ENCODE data around the gene DCP1B. TPM values are rescaled to one million over a fixed set of nuclear protein-coding genes. Genes with fewer than 3 reads are reported as not detected.

Gene DCP1B
- polyA plus RNA-seq, 1 donor from 2014 or later, result 12.5 TPM

- Histone ChIP-seq H3F3A (ENCODE audit: insufficient read depth, low read length, poor library complexity, severe bottlenecking) (no peaks in the 10 kb centered on the region), H3K9me2 (ENCODE audit: insufficient read depth, low read length) (no peaks in the 10 kb centered on the region), H4K20me1 (ENCODE audit: insufficient read depth) (no peaks in the 10 kb centered on the region), H3K36me3 (ENCODE audit: insufficient read depth, low read length) (no peaks in the 10 kb centered on the region), H3K27ac (ENCODE audit: low read length) (no peak overlapping the region), H3K79me2 (replicated peaks; ENCODE audit: insufficient read depth, low read length) (no peaks in the 10 kb centered on the region), H3K27me3 (ENCODE audit: insufficient read depth, low read depth, low read length) (no peaks in the 10 kb centered on the region), H3K9me3 (ENCODE audit: low read length) (no peaks in the 10 kb centered on the region), H2AFZ (ENCODE audit: low read depth, low read length) (no peak overlapping the region), H3K9ac (ENCODE audit: low read length) (no peak overlapping the region), H3K4me2 (ENCODE audit: low read length) (no peak overlapping the region), H3K4me3 (ENCODE audit: low read length) (no peak overlapping the region)
- TF ChIP-seq, protein P1, sequence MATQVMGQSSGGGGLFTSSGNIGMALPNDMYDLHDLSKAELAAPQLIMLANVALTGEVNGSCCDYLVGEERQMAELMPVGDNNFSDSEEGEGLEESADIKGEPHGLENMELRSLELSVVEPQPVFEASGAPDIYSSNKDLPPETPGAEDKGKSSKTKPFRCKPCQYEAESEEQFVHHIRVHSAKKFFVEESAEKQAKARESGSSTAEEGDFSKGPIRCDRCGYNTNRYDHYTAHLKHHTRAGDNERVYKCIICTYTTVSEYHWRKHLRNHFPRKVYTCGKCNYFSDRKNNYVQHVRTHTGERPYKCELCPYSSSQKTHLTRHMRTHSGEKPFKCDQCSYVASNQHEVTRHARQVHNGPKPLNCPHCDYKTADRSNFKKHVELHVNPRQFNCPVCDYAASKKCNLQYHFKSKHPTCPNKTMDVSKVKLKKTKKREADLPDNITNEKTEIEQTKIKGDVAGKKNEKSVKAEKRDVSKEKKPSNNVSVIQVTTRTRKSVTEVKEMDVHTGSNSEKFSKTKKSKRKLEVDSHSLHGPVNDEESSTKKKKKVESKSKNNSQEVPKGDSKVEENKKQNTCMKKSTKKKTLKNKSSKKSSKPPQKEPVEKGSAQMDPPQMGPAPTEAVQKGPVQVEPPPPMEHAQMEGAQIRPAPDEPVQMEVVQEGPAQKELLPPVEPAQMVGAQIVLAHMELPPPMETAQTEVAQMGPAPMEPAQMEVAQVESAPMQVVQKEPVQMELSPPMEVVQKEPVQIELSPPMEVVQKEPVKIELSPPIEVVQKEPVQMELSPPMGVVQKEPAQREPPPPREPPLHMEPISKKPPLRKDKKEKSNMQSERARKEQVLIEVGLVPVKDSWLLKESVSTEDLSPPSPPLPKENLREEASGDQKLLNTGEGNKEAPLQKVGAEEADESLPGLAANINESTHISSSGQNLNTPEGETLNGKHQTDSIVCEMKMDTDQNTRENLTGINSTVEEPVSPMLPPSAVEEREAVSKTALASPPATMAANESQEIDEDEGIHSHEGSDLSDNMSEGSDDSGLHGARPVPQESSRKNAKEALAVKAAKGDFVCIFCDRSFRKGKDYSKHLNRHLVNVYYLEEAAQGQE (IDR thresholded peaks at IDR 0.05; ENCODE audit: borderline replicate concordance), result no peak
- no peak for TF ChIP-seq MXI1 (conservative IDR thresholded peaks at IDR 0.05; ENCODE audit: poor library complexity, severe bottlenecking)
- no peak for TF ChIP-seq POLR2AphosphoS5 (IDR thresholded peaks at IDR 0.05)
- TF ChIP-seq EP300 (conservative IDR thresholded peaks at IDR 0.05; ENCODE audit: poor library complexity, severe bottlenecking), result no peak
- TF ChIP-seq, protein P2, sequence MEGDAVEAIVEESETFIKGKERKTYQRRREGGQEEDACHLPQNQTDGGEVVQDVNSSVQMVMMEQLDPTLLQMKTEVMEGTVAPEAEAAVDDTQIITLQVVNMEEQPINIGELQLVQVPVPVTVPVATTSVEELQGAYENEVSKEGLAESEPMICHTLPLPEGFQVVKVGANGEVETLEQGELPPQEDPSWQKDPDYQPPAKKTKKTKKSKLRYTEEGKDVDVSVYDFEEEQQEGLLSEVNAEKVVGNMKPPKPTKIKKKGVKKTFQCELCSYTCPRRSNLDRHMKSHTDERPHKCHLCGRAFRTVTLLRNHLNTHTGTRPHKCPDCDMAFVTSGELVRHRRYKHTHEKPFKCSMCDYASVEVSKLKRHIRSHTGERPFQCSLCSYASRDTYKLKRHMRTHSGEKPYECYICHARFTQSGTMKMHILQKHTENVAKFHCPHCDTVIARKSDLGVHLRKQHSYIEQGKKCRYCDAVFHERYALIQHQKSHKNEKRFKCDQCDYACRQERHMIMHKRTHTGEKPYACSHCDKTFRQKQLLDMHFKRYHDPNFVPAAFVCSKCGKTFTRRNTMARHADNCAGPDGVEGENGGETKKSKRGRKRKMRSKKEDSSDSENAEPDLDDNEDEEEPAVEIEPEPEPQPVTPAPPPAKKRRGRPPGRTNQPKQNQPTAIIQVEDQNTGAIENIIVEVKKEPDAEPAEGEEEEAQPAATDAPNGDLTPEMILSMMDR (IDR thresholded peaks at IDR 0.05; ENCODE audit: poor library complexity, severe bottlenecking), result no peak
- no peak for TF ChIP-seq EZH2 (IDR thresholded peaks at IDR 0.05; ENCODE audit: borderline replicate concordance, insufficient read depth, low read length, poor library complexity, severe bottlenecking)
- no peak for TF ChIP-seq TAF1 (IDR thresholded peaks at IDR 0.05; ENCODE audit: low read depth)
- no peak for TF ChIP-seq RAD21 (conservative IDR thresholded peaks at IDR 0.05)
- TF ChIP-seq SMC3 (conservative IDR thresholded peaks at IDR 0.05; ENCODE audit: poor library complexity), result no peak
Measured at GRCh38 chr12:1931642-1932041, 72.6 kb downstream of the DCP1B start.

GRCh38 chr12:1930803-1931597 is 73.3 kb downstream of the DCP1B start:
- no peaks in the 10 kb centered on the region for H3F3A ChIP-seq (ENCODE audit: insufficient read depth, low read length, poor library complexity, severe bottlenecking)
- no peak overlapping the region for H2AFZ ChIP-seq (ENCODE audit: low read depth, low read length)
- no peak overlapping the region for H3K4me3 ChIP-seq (ENCODE audit: low read length)
- no peak overlapping the region for H3K4me2 ChIP-seq (ENCODE audit: low read length)
- H3K36me3 ChIP-seq (ENCODE audit: insufficient read depth, low read length), result no peaks in the 10 kb centered on the region
- H3K27me3 ChIP-seq (ENCODE audit: insufficient read depth, low read depth, low read length), result no peaks in the 10 kb centered on the region
- H3K27ac ChIP-seq (ENCODE audit: low read length), result no peak overlapping the region
- H3K79me2 ChIP-seq (replicated peaks; ENCODE audit: insufficient read depth, low read length), result no peaks in the 10 kb centered on the region
- no peaks in the 10 kb centered on the region for H3K9me2 ChIP-seq (ENCODE audit: insufficient read depth, low read length)
- TF ChIP-seq EZH2 (IDR thresholded peaks at IDR 0.05; ENCODE audit: borderline replicate concordance, insufficient read depth, low read length, poor library complexity, severe bottlenecking) (no peak), TAF1 (IDR thresholded peaks at IDR 0.05; ENCODE audit: low read depth) (no peak), SMC3 (conservative IDR thresholded peaks at IDR 0.05; ENCODE audit: poor library complexity) (no peak), RAD21 (conservative IDR thresholded peaks at IDR 0.05) (no peak), MXI1 (conservative IDR thresholded peaks at IDR 0.05; ENCODE audit: poor library complexity, severe bottlenecking) (no peak)
- TF ChIP-seq, protein P1 (IDR thresholded peaks at IDR 0.05; ENCODE audit: borderline replicate concordance), result no peak
- TF ChIP-seq, protein P2 (IDR thresholded peaks at IDR 0.05; ENCODE audit: poor library complexity, severe bottlenecking), result no peak
- H4K20me1 ChIP-seq (ENCODE audit: insufficient read depth), result no peaks in the 10 kb centered on the region
- H3K9ac ChIP-seq (ENCODE audit: low read length), result no peak overlapping the region
- no peaks in the 10 kb centered on the region for H3K9me3 ChIP-seq (ENCODE audit: low read length)

Measured in neural cell (in vitro differentiated cells).